AG04449 (cell line): ENCODE data around the gene LDB2.

Experiments
- CTCF ChIA-PET: fragments of 350-600 bp; formaldehyde crosslinking; extraction: SDS; loops from one replicate; lab custom pipeline; 2021; ENCODE audit warnings: antibody characterized with exemption; lab: Yijun Ruan, JAX
- POLR2A ChIA-PET: fragments of 400-600, 350-600 bp; formaldehyde crosslinking; extraction: SDS; loops from one replicate; lab custom pipeline; 2020; ENCODE audit warnings: antibody characterized with exemption, inconsistent platforms; lab: Yijun Ruan, JAX
- DNase-seq: peaks from one replicate; pipeline ENCODE4 v3.0.0-alpha.2; 2010; ENCODE audit warnings: low read depth, low spot score
- H3K4me3 ChIP-seq: 2 replicates; pipeline ENCODE4 v1.5.1; 2011; ENCODE audit warnings: low read depth, mild to moderate bottlenecking, control low read depth, low read length
- TF ChIP-seq, protein P1 (sequence below): IDR thresholded peaks from one replicate; pipeline ENCODE4 v1.5.1; 2011; ENCODE audit warnings: mild to moderate bottlenecking, moderate library complexity, low read length, control low read depth, inconsistent platforms; ENCODE audit not compliant: insufficient read depth; ENCODE audit errors: missing control alignments

LDB2 gene

DNA sequence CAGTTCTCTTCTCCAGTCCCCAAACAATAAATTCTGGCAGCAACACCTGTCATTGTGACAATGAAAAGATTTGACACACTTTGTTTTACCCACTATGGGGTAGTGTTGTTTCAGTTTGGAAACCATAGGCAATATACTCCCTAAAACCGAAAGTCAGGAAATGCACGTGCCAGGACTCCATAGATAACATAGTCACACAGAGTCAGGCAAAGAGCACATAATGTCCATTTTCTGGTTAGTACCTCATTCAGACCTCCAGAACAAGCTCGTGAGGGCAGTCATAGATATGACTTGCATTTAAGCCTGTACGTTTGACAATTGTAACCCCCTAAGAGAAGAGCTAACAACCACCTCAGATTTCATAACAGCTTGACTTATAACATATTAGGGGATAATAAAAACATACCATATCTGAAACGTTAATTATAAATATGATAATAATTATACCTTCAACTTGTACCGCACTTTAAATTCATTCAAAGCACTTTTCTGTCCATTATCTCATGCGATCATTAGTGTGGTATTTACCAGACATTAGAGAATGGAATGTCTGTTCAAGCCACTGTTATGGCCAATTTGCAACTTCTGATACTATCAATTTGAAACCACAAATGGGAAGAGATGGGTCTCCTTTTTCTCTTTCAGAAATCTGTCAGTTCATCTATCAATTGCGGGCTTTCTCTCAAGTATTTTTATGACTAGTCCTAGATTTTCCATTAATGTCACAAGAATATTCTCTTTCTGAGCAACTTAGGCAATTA, 147.4 kb downstream of the LDB2 start:
- ChIA-PET POLR2A (no interaction called here), CTCF (no interaction called here)
- TF ChIP-seq, protein P1, sequence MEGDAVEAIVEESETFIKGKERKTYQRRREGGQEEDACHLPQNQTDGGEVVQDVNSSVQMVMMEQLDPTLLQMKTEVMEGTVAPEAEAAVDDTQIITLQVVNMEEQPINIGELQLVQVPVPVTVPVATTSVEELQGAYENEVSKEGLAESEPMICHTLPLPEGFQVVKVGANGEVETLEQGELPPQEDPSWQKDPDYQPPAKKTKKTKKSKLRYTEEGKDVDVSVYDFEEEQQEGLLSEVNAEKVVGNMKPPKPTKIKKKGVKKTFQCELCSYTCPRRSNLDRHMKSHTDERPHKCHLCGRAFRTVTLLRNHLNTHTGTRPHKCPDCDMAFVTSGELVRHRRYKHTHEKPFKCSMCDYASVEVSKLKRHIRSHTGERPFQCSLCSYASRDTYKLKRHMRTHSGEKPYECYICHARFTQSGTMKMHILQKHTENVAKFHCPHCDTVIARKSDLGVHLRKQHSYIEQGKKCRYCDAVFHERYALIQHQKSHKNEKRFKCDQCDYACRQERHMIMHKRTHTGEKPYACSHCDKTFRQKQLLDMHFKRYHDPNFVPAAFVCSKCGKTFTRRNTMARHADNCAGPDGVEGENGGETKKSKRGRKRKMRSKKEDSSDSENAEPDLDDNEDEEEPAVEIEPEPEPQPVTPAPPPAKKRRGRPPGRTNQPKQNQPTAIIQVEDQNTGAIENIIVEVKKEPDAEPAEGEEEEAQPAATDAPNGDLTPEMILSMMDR: no peak
- H3K4me3 ChIP-seq: no peak overlapping the region
- no peak for DNase-seq

DNA sequence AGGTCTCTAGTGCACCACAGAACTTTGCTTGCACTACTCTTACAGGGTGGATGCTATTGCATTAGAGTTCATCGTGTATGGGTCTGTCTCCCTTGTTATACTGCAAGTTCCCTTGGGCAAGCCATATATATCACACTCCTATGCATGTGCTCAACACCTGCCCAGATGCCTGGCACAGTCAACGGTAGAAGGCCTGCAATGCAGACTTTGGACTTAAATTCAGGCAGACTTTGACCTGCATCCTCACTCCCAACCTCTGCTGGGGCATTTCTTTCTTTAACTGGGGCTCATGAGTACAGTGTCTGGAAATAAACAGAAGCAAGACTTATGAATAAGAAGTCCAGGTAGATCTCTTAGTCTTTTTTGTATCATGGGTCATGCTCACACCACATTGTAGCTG, 148.2 kb downstream of the LDB2 start:
- no peak for DNase-seq
- CTCF ChIA-PET: no interaction called here
- no peak overlapping the region for H3K4me3 ChIP-seq
- TF ChIP-seq, protein P1: no peak
- POLR2A ChIA-PET: no interaction called here

DNA sequence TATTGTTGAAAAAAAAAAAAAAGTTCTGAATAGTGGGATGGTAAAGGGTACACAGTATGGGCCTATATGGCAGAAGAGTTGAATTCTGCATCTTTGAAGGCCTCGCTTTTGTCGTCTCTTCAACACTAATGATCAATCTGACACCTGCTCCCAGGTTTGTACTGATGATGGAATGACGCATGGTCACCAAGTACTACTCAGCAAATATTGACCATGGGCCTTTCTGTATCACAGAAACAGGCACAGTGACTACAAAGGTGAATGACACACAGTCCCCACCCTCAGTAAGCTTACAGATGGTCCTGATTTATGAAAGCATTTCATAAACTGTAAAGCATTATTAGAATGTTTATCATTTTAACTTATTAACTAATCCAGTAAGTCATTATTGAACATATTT, 152.6 kb downstream of the LDB2 start:
- TF ChIP-seq, protein P1: no peak
- DNase-seq: no peak
- ChIA-PET CTCF (no interaction called here), POLR2A (no interaction called here)
- no peak overlapping the region for H3K4me3 ChIP-seq

DNA sequence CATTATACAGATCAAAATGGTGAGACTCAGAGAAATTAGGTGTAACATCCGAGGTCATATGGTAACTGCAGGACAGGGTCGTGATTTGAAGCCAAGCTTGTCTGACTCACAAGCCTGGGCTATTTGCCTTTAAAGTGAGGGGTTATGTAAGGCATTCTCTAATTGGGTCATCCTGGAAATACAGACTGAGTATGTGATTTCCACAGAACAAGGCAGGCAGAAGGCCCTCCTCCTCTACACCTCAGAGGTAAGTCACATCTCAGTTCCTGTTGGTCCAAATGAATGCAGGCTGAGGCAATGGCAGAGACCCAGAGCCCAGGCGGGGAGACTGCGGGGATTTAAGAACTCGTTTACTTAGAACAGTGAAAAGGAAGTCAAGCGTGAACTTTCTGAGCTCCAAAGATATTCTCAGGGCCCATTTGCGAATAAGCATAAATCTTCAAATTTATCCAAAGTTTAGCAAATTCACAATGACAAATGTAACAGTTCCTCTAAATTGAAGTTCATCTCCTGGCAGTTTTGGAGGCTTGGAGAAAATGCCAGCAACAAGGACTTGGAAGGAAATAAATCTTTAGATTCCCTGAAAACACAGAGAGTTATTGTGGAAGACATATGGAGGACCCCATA, 153.3 kb downstream of the LDB2 start:
- TF ChIP-seq, protein P1: no peak
- DNase-seq: no peak
- H3K4me3 ChIP-seq: no peak overlapping the region
- POLR2A ChIA-PET: no interaction called here
- CTCF ChIA-PET: interaction anchor here (0.8 to 1.1 kb wide), 2 partner anchors 11 to 16 kb away, joined by 3 to 4 read pairs; no protein-coding TSS in a partner anchor

DNA sequence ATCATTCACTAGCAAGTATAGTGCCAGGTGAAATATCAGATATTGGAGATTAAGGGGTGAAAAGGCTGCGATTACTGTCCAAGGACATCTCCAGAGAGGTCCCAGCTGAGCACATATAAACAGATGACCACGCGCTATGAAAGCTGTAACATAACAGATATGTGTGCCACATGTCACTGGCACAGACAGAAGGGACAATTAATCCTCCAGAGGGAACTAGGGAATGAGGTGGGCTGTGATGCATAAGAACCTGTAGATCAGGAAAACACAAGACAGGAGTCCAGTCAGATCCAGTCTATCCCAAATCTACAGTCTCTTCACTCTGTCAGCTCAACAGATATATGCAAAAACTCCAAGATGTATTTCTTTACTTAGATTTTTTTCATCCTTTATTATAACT, 157.2 kb downstream of the LDB2 start:
- no peak for DNase-seq
- no peak overlapping the region for H3K4me3 ChIP-seq
- POLR2A ChIA-PET: no interaction called here
- CTCF ChIA-PET: no interaction called here
- TF ChIP-seq, protein P1: no peak

DNA sequence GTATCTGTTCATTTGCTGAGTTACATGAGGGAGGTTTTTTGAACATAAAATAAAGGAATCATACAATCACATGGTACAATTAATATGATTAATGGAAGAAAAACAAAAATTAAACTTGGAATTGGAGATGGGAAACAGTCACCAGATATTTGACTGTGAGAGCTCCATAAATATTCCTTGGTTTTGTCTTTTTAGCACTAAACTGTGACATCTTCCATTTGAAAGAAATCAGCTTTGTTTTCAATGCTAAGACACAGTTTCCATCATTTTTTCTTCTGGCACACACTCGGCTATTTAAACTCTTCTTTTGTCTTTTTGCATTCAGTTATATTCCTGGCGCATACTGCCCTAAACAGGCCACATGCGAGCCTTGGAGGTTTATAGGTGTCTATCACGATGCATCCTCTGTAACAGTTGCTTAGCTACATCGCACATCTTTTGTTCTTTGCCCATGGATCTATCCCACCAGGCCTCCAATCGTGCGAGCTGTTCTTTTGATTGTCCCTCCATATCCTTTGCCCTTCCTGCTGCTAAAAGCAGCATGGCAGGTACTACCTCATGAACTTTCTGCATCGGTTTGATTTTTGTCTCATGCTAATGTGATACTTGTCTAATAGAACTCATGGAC, 158.3 kb downstream of the LDB2 start:
- CTCF ChIA-PET: no interaction called here

More for the DNA sequence above, 158.3 kb downstream of the LDB2 start:
- H3K4me3 ChIP-seq: no peak overlapping the region
- TF ChIP-seq, protein P1: no peak
- no peak for DNase-seq
- POLR2A ChIA-PET: no interaction called here
